ENCODE measurements around the gene SEPHS1.

Gene SEPHS1

DNA sequence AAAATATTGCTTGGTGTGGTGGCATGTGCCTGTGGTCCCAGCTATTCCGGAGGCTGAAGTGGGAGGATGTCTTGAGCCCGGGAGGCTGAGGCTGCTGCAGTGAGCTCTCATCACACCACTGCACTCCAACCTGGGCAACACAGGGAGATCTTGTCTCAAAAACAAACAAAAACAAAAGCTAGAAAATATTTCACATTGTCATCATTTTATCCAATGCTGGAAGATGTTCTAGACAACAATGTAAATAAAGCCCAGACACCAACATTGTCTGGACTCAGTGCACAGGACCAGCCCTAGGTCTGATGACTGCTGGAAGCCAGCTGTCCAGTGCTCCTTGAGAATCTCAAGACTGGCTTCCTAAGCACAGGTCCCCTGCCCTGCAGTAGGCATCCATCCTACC lies 13.5 kb downstream of the SEPHS1 start:
- POLR2A ChIA-PET: no interaction called here
- H3K36me3 ChIP-seq (ENCODE audit: control insufficient read depth in 2 of 2, insufficient read depth in 1 of 2, low read length in 2 of 2): peaks cover 42 to 88% of the 10 kb centered on the region in 2 experiments
- H3K4me3 ChIP-seq (ENCODE audit: low read depth, low read length): no peak overlapping the region
- CTCF ChIA-PET: interaction anchor here (0.6 kb wide), 2 partner anchors 174 to 1351 kb away, joined by 3 to 5 read pairs; no protein-coding TSS in a partner anchor
- H3K9me3 ChIP-seq (ENCODE audit: control insufficient read depth, insufficient read depth, low read depth, low read length): no peaks in the 10 kb centered on the region
- no peaks in the 10 kb centered on the region; the same call in 1 of the 2 replicates for H3K4me1 ChIP-seq (ENCODE audit: control insufficient read depth, insufficient read depth, low read length)
- no peak overlapping the region for H3K27ac ChIP-seq (ENCODE audit: extremely low read depth, low read depth, low read length)
- TF ChIP-seq SALL2 (tag by site-specific recombination; IDR thresholded peaks at IDR 0.05; ENCODE audit: borderline replicate concordance) (no peak), ZNF184 (tag by site-specific recombination; IDR thresholded peaks at IDR 0.05) (no peak), ZBTB20 (tag by site-specific recombination; IDR thresholded peaks at IDR 0.05) (no peak), ZSCAN16 (tag by site-specific recombination; IDR thresholded peaks at IDR 0.05) (no peak), ZNF157 (tag by site-specific recombination; IDR thresholded peaks at IDR 0.05) (no peak), ZXDB (tag by site-specific recombination; IDR thresholded peaks at IDR 0.05) (no peak), ZNF670 (tag by site-specific recombination; IDR thresholded peaks at IDR 0.05; ENCODE audit: low read depth) (no peak), ZBTB11 (tag by site-specific recombination; conservative IDR thresholded peaks at IDR 0.05; ENCODE audit: low read depth) (no peak), ZNF529 (tag by site-specific recombination; IDR thresholded peaks at IDR 0.05; ENCODE audit: insufficient replicate concordance) (no peak), ZNF366 (tag by site-specific recombination; conservative IDR thresholded peaks at IDR 0.05) (no peak), ZBTB7A (tag by site-specific recombination; IDR thresholded peaks at IDR 0.05; ENCODE audit: low read depth) (no peak), ZNF548 (tag by site-specific recombination; IDR thresholded peaks at IDR 0.05) (no peak), ZNF449 (tag by site-specific recombination; IDR thresholded peaks at IDR 0.05) (no peak), KLF10 (tag by site-specific recombination; IDR thresholded peaks at IDR 0.05) (no peak), ZNF132 (tag by site-specific recombination; IDR thresholded peaks at IDR 0.05; ENCODE audit: borderline replicate concordance) (no peak)

DNA sequence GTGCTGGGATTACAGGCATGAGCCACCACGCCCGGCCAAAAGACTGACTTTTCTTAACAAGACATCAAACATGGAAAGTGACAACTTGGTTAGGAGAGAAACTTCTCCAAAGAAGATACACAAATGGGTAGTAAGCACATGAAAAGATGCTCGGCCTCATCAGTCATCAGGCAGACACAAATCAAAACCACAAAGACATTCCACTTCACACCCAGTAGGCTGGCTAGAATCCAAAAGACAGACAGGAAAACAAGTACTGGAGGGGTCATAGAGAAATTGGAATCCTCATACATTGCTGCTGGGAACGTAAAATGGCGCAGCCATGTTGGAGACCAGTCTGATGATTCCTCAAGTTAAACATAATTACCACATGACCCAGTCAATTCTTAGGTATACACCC lies 16.4 kb downstream of the SEPHS1 start:
- H3K9me3 ChIP-seq (ENCODE audit: control insufficient read depth, insufficient read depth, low read depth, low read length): no peaks in the 10 kb centered on the region
- CTCF ChIA-PET: no interaction called here
- peaks cover 60 to 92% of the 10 kb centered on the region in 2 experiments for H3K36me3 ChIP-seq (ENCODE audit: control insufficient read depth in 2 of 2, insufficient read depth in 1 of 2, low read length in 2 of 2)
- H3K4me1 ChIP-seq (ENCODE audit: control insufficient read depth, insufficient read depth, low read length): no peaks in the 10 kb centered on the region
- POLR2A ChIA-PET: no interaction called here
- no peak overlapping the region for H3K27ac ChIP-seq (ENCODE audit: extremely low read depth, low read depth, low read length)
- H3K4me3 ChIP-seq (ENCODE audit: low read depth, low read length): no peak overlapping the region
- no peak for TF ChIP-seq ZIC2 (tag by site-specific recombination; IDR thresholded peaks at IDR 0.05)
- no peak for TF ChIP-seq CTCF (tag by site-specific recombination; IDR thresholded peaks at IDR 0.05)
- TF ChIP-seq ZNF16 (tag by site-specific recombination; IDR thresholded peaks at IDR 0.05; ENCODE audit: low read depth): no peak
- TF ChIP-seq ZNF248 (tag by site-specific recombination; IDR thresholded peaks at IDR 0.05): no peak
- no peak for TF ChIP-seq ZBTB26 (tag by site-specific recombination; optimal IDR thresholded peaks at IDR 0.05)
- no peak for TF ChIP-seq WT1 (tag by site-specific recombination; IDR thresholded peaks at IDR 0.05)
- TF ChIP-seq, protein P1, sequence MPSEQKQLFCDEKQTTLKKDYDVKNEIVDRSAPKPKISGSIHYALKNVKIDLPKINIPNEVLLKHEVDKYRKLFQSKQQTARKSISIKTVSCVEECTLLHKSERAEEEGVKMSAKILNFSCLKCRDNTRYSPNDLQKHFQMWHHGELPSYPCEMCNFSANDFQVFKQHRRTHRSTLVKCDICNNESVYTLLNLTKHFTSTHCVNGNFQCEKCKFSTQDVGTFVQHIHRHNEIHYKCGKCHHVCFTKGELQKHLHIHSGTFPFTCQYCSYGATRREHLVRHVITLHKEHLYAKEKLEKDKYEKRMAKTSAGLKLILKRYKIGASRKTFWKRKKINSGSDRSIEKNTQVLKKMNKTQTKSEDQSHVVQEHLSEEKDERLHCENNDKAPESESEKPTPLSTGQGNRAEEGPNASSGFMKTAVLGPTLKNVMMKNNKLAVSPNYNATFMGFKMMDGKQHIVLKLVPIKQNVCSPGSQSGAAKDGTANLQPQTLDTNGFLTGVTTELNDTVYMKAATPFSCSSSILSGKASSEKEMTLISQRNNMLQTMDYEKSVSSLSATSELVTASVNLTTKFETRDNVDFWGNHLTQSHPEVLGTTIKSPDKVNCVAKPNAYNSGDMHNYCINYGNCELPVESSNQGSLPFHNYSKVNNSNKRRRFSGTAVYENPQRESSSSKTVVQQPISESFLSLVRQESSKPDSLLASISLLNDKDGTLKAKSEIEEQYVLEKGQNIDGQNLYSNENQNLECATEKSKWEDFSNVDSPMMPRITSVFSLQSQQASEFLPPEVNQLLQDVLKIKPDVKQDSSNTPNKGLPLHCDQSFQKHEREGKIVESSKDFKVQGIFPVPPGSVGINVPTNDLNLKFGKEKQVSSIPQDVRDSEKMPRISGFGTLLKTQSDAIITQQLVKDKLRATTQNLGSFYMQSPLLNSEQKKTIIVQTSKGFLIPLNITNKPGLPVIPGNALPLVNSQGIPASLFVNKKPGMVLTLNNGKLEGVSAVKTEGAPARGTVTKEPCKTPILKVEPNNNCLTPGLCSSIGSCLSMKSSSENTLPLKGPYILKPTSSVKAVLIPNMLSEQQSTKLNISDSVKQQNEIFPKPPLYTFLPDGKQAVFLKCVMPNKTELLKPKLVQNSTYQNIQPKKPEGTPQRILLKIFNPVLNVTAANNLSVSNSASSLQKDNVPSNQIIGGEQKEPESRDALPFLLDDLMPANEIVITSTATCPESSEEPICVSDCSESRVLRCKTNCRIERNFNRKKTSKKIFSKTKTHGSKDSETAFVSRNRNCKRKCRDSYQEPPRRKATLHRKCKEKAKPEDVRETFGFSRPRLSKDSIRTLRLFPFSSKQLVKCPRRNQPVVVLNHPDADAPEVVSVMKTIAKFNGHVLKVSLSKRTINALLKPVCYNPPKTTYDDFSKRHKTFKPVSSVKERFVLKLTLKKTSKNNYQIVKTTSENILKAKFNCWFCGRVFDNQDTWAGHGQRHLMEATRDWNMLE (tag by site-specific recombination; conservative IDR thresholded peaks at IDR 0.05; ENCODE audit: low read depth): no peak
- TF ChIP-seq ZNF24 (tag by site-specific recombination; IDR thresholded peaks at IDR 0.05): no peak
- no peak for TF ChIP-seq ZSCAN16 (tag by site-specific recombination; IDR thresholded peaks at IDR 0.05)
- TF ChIP-seq FEZF1 (tag by site-specific recombination; IDR thresholded peaks at IDR 0.05): no peak

All from HEK293 (cell line).